CD4-positive, alpha-beta T cell (primary cell): ENCODE results near the gene ARHGAP26. TPM values are rescaled to one million over a fixed set of nuclear protein-coding genes. Genes with fewer than 3 reads are reported as not detected.
A peak's percentile ranks its signal among the peaks of the same experiment; 100 is the strongest.

Experiments used
- ATAC-seq: fragments of 200-7000 bp; cut with Tn5 transposase; one replicate; pipeline ENCODE4 v1.10.0; 2022; ENCODE audit warnings: mild to moderate bottlenecking; ENCODE audit not compliant: poor library complexity
- CTCF ChIA-PET: fragments of 350-600 bp; sonication (Branson Sonifier 250); formaldehyde crosslinking; loops from one replicate; lab custom pipeline; 2021; ENCODE audit warnings: antibody characterized with exemption, inconsistent platforms; lab: Charles Lee
- POLR2A ChIA-PET: fragments of 350-600 bp; sonication (Branson Sonifier 250); formaldehyde crosslinking; loops from one replicate; lab custom pipeline; 2021; ENCODE audit warnings: antibody characterized with exemption, inconsistent platforms; lab: Charles Lee
- DNase-seq, 14 experiments: peaks; one replicate each; pipeline ENCODE4 v3.0.0-alpha.2; 2013 to 2020; ENCODE audit warnings: mixed read lengths in 2 of 14
- H3K27ac ChIP-seq, 2 donors: one replicate each; pipeline versions ENCODE4 v1.5.1 to v1.7.0; 2013; ENCODE audit warnings: low read length in 2 of 2, low read depth in 1 of 2, mild to moderate bottlenecking in 1 of 2
- H3K27me3 ChIP-seq, 2 experiments: 1 replicate in 1 of 2; 2 replicates in 1 of 2; pipeline versions ENCODE4 v1.6.1 to v1.7.0; 2013; ENCODE audit warnings: low read length in 2 of 2, control low read depth in 1 of 2, mild to moderate bottlenecking in 1 of 2, moderate library complexity in 1 of 2; ENCODE audit not compliant: insufficient read depth in 2 of 2, control insufficient read depth in 1 of 2
- H3K36me3 ChIP-seq: one replicate; pipeline ENCODE4 v1.6.1; 2013; ENCODE audit warnings: low read length, control low read depth; ENCODE audit not compliant: insufficient read depth
- H3K4me1 ChIP-seq: one replicate; pipeline ENCODE4 v1.6.1; 2013; ENCODE audit warnings: low read length, control low read depth; ENCODE audit not compliant: insufficient read depth
- H3K4me3 ChIP-seq: one replicate; pipeline ENCODE4 v1.5.1; 2013; ENCODE audit warnings: mild to moderate bottlenecking, low read length, moderate library complexity
- H3K9me3 ChIP-seq, 2 experiments: 1 replicate in 1 of 2; 2 replicates in 1 of 2; pipeline versions ENCODE4 v1.6.1 to v1.7.0; 2013; ENCODE audit warnings: low read length in 2 of 2, mild to moderate bottlenecking in 2 of 2, control low read depth in 1 of 2, moderate library complexity in 1 of 2; ENCODE audit not compliant: control insufficient read depth in 1 of 2, insufficient read depth in 1 of 2
- H3K27ac Mint-ChIP-seq: one replicate; pipeline ENCODE4 v1.8.0; 2020; ENCODE audit warnings: mixed read lengths
- H3K27me3 Mint-ChIP-seq: one replicate; pipeline ENCODE4 v1.8.0; 2021; ENCODE audit warnings: mixed read lengths
- H3K36me3 Mint-ChIP-seq: one replicate; pipeline ENCODE4 v1.8.0; 2021; ENCODE audit warnings: low read depth, mixed read lengths
- H3K4me1 Mint-ChIP-seq: one replicate; pipeline ENCODE4 v1.8.0; 2021; ENCODE audit warnings: low read depth, mixed read lengths
- H3K4me3 Mint-ChIP-seq: one replicate; pipeline ENCODE4 v1.8.0; 2020; ENCODE audit warnings: mild to moderate bottlenecking, mixed read lengths
- H3K9me3 Mint-ChIP-seq: one replicate; pipeline ENCODE4 v1.8.0; 2020; ENCODE audit warnings: mixed read lengths
- intact Hi-C, 2 experiments: fragments of 100-400 bp; cut with DNase I in 1 of 2; cut with micrococcal nuclease in 1 of 2; formaldehyde crosslinking; loops; one replicate each; pipeline versions ENCODE4 v1.15.1 to v1.9.0; 2023 to 2025; cut with DNase I, micrococcal nuclease
- total RNA-seq, 174 experiments: library from RNA in 2 of 174; stranded (reverse) in 2 of 174; gene quantifications; one replicate each; pipeline ENCODE4 v1.2.3 and lab custom pipeline; 2021 to 2026
- TF ChIP-seq, protein P1 (sequence below): fragments of 200-600 bp; IDR thresholded peaks from one replicate; pipeline ENCODE4 v1.8.0; 2022; ENCODE audit warnings: antibody characterized with exemption, mild to moderate bottlenecking

Gene ARHGAP26
- total RNA-seq, 2 experiments from 2014 or later = 24.9 to 27.3 TPM

DNA sequence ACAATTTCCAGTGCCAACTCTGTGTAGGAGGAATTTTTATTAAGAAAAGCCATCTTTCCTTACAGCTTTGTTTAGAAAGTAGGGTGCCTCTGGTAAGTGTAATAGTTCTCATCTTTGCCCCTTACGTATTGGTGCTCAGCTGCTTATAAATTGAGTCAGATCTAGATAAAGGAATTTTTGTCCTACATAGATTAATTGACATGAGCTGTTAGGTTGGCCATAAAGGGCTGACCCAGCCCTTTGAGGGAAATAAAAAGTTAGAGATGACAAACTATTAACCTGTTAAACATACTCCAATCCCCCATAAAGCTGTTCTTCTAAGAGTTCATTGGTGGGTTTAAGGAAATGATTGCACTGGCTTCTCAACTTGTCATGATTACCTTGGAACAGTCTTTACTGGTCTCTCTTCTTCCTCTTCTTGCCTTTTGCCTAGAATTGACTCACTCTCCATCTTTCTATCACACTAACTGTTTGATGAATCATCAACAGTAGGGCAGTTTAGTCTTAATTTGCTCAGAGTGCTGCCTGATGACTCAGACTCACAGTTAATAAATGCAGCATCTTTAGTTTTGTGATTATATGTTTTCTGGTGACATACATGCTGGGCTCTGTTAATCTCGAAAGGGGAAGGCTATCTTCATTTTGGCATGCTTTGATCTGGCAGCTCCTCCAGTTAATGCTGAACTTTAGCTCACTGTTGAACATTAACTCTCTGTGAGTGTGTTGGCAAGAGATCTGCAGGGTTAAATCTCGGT is 51.7 kb downstream of the ARHGAP26 start:
- POLR2A ChIA-PET = interaction anchor here (2.7 kb wide), 1 partner anchor 52 kb away, joined by 8 read pairs; the partner anchor contains the start of gene ARHGAP26
- intact Hi-C loops = no loop called here
- H3K27ac Mint-ChIP-seq = no peak overlapping the region
- peak in 2 of 14 experiments; percentile 48 to 57 for DNase-seq
- H3K9me3 ChIP-seq = no peaks in the 10 kb centered on the region
- peaks cover 12% of the 10 kb centered on the region for H3K4me1 ChIP-seq
- H3K27ac ChIP-seq = no peak overlapping the region
- H3K9me3 Mint-ChIP-seq = no peaks in the 10 kb centered on the region
- H3K27me3 Mint-ChIP-seq = no peaks in the 10 kb centered on the region
- TF ChIP-seq, protein P1, sequence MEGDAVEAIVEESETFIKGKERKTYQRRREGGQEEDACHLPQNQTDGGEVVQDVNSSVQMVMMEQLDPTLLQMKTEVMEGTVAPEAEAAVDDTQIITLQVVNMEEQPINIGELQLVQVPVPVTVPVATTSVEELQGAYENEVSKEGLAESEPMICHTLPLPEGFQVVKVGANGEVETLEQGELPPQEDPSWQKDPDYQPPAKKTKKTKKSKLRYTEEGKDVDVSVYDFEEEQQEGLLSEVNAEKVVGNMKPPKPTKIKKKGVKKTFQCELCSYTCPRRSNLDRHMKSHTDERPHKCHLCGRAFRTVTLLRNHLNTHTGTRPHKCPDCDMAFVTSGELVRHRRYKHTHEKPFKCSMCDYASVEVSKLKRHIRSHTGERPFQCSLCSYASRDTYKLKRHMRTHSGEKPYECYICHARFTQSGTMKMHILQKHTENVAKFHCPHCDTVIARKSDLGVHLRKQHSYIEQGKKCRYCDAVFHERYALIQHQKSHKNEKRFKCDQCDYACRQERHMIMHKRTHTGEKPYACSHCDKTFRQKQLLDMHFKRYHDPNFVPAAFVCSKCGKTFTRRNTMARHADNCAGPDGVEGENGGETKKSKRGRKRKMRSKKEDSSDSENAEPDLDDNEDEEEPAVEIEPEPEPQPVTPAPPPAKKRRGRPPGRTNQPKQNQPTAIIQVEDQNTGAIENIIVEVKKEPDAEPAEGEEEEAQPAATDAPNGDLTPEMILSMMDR = no peak
- CTCF ChIA-PET = interaction anchor here (1.1 to 2.1 kb wide), 2 partner anchors 52 to 58 kb away, joined by 4 to 6 read pairs; partner anchors contain the start of gene ARHGAP26
- no peak overlapping the region for H3K4me3 Mint-ChIP-seq
- peaks cover 5% of the 10 kb centered on the region for H3K36me3 Mint-ChIP-seq
- no peak overlapping the region for H3K4me3 ChIP-seq
- peaks cover 39% of the 10 kb centered on the region for H3K4me1 Mint-ChIP-seq
- ATAC-seq = peak; percentile 14
- no peaks in the 10 kb centered on the region for H3K27me3 ChIP-seq
- no peaks in the 10 kb centered on the region for H3K36me3 ChIP-seq

DNA sequence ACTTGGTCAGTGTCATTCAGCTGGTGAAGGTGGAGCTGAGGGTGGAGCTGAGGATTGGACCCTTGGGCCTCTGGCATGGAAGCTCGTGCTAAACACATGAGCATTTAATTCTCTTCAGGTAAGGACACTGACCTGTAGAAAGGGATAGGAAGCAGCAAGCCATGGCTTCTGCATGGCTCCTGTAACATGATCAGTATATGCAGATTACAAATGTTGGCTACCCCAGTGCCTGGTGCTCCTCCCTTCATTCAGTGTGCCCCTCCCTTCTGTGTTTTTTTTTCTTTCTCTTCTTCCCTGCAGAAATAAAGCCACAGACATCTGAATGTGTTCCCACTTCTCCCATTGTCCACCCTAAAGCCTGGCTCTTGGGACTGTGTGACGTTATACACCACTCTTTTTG is 52.9 kb downstream of the ARHGAP26 start:
- peaks cover 51% of the 10 kb centered on the region for H3K4me1 Mint-ChIP-seq
- POLR2A ChIA-PET = interaction anchor here (2.7 kb wide), 1 partner anchor 53 kb away, joined by 8 read pairs; the partner anchor contains the start of gene ARHGAP26

GRCh38 chr5:142823806-142824205 is 53.6 kb downstream of the ARHGAP26 start:
- H3K4me3 Mint-ChIP-seq = no peak overlapping the region
- ATAC-seq = no peak
- H3K27ac Mint-ChIP-seq = no peak overlapping the region
- Histone ChIP-seq H3K9me3 (no peaks in the 10 kb centered on the region), H3K4me3 (no peak overlapping the region), H3K27ac (no peak overlapping the region), H3K4me1 (peaks cover 19% of the 10 kb centered on the region), H3K36me3 (no peaks in the 10 kb centered on the region), H3K27me3 (no peaks in the 10 kb centered on the region)
- ChIA-PET CTCF (interaction anchor here (1.5 kb wide), 1 partner anchor 111 kb away, joined by 4 read pairs; no protein-coding TSS in a partner anchor), POLR2A (interaction anchor here (0.8 kb wide), 1 partner anchor 54 kb away, joined by 4 read pairs; no protein-coding TSS in a partner anchor)
- peaks cover 5% of the 10 kb centered on the region for H3K36me3 Mint-ChIP-seq
- H3K27me3 Mint-ChIP-seq = no peaks in the 10 kb centered on the region
- intact Hi-C loops = no loop called here
- TF ChIP-seq, protein P1 = no peak
- H3K4me1 Mint-ChIP-seq = peaks cover 55% of the 10 kb centered on the region
- H3K9me3 Mint-ChIP-seq = no peaks in the 10 kb centered on the region
- no peak for DNase-seq

More for the DNA sequence above, 52.9 kb downstream of the ARHGAP26 start:
- no peaks in the 10 kb centered on the region for H3K36me3 ChIP-seq
- peaks cover 5% of the 10 kb centered on the region for H3K36me3 Mint-ChIP-seq
- no peak overlapping the region for H3K27ac ChIP-seq
- no peaks in the 10 kb centered on the region for H3K27me3 ChIP-seq
- H3K27me3 Mint-ChIP-seq = no peaks in the 10 kb centered on the region
- CTCF ChIA-PET = interaction anchor here (1.5 to 2.1 kb wide), 2 partner anchors 57 to 110 kb away, joined by 4 to 6 read pairs; no protein-coding TSS in a partner anchor
- TF ChIP-seq, protein P1 = no peak
- H3K4me3 ChIP-seq = no peak overlapping the region
- intact Hi-C loops = no loop called here
- H3K9me3 Mint-ChIP-seq = no peaks in the 10 kb centered on the region
- H3K4me3 Mint-ChIP-seq = no peak overlapping the region
- H3K9me3 ChIP-seq = no peaks in the 10 kb centered on the region
- ATAC-seq = no peak
- no peak for DNase-seq
- H3K27ac Mint-ChIP-seq = no peak overlapping the region
- peaks cover 19% of the 10 kb centered on the region for H3K4me1 ChIP-seq
